Loucy (cell line): ENCODE measurements around the gene ERO1A.

ENCODE experiments used
- H2AFZ ChIP-seq: fragments of 200-600 bp; sonication (generic); 2 replicates; pipeline ENCODE4 v1.6.0; 2016; ENCODE audit warnings: antibody characterized with exemption, mild to moderate bottlenecking, low read length, moderate library complexity
- H3F3A ChIP-seq: fragments of 200-600 bp; 2 replicates; pipeline ENCODE4 v1.6.0; 2016; ENCODE audit warnings: antibody characterized with exemption, low read depth, mild to moderate bottlenecking
- H3K27me3 ChIP-seq: fragments of 200-600 bp; sonication (generic); 2 replicates; pipeline ENCODE4 v1.6.1; 2014; ENCODE audit warnings: low read length, mild to moderate bottlenecking; ENCODE audit not compliant: insufficient read depth, poor library complexity, severe bottlenecking
- H3K36me3 ChIP-seq: fragments of 200-600 bp; sonication (generic); 2 replicates; pipeline ENCODE4 v1.6.1; 2016; ENCODE audit warnings: low read length; ENCODE audit not compliant: insufficient read depth
- H3K4me1 ChIP-seq: fragments of 200-600 bp; sonication (generic); 2 replicates; pipeline ENCODE4 v1.5.1; 2014; ENCODE audit warnings: low read length, mild to moderate bottlenecking; ENCODE audit not compliant: insufficient read depth, poor library complexity, severe bottlenecking
- H3K4me2 ChIP-seq: fragments of 200-600 bp; sonication (generic); 2 replicates; pipeline ENCODE4 v1.6.0; 2014; ENCODE audit warnings: antibody characterized with exemption, low read length, low read depth, mild to moderate bottlenecking; ENCODE audit not compliant: poor library complexity, severe bottlenecking
- H3K4me3 ChIP-seq: fragments of 200-600 bp; sonication (generic); 2 replicates; pipeline ENCODE4 v1.5.1; 2014; ENCODE audit warnings: low read length, mild to moderate bottlenecking, mixed read lengths; ENCODE audit not compliant: poor library complexity, severe bottlenecking
- H3K79me2 ChIP-seq: fragments of 200-600 bp; sonication (generic); 2 replicates; pipeline ENCODE4 v1.6.1; 2014; ENCODE audit warnings: low read length; ENCODE audit not compliant: insufficient read depth
- H3K9ac ChIP-seq: fragments of 200-600 bp; sonication (generic); 2 replicates; pipeline ENCODE4 v1.6.0; 2014; ENCODE audit warnings: mild to moderate bottlenecking, low read depth, low read length, moderate library complexity; ENCODE audit not compliant: poor library complexity, severe bottlenecking
- H3K9me2 ChIP-seq: fragments of 200-600 bp; sonication (generic); replicated peaks from 2 replicates; pipeline ENCODE4 v1.6.1; 2016; ENCODE audit warnings: low read depth, low read length, mixed read lengths
- H3K9me3 ChIP-seq: fragments of 200-600 bp; sonication (generic); 2 replicates; pipeline ENCODE4 v1.6.1; 2014; ENCODE audit warnings: mild to moderate bottlenecking, antibody characterized with exemption, low read length, low read depth; ENCODE audit not compliant: insufficient read depth
- H4K20me1 ChIP-seq: fragments of 200-600 bp; sonication (generic); 2 replicates; pipeline ENCODE4 v1.6.0; 2014; ENCODE audit warnings: antibody characterized with exemption, low read length, mild to moderate bottlenecking; ENCODE audit not compliant: insufficient read depth, poor library complexity, severe bottlenecking
- CTCF ChIP-seq: fragments of 200-600 bp; sonication (generic); conservative IDR thresholded peaks from 2 replicates; pipeline ENCODE4 v1.5.1; 2014; ENCODE audit warnings: mild to moderate bottlenecking, antibody characterized with exemption, low read length
- EZH2phosphoT487 ChIP-seq: fragments of 200-600 bp; IDR thresholded peaks from 2 replicates; pipeline ENCODE4 v1.6.1; 2018; ENCODE audit warnings: antibody characterized with exemption, mild to moderate bottlenecking, moderate library complexity, borderline replicate concordance

The ERO1A gene

GRCh38 chr14:52660325-52660724, 35.0 kb downstream of the ERO1A start:
- Histone ChIP-seq H3K4me2 (no peak overlapping the region), H3K4me3 (no peak overlapping the region), H3K27me3 (no peaks in the 10 kb centered on the region), H3K9me3 (no peaks in the 10 kb centered on the region), H3K79me2 (0 out of 2 replicates have a peak, but pooled peaks cover 5% of the 10 kb centered on the region), H3K4me1 (no peaks in the 10 kb centered on the region), H2AFZ (no peak overlapping the region), H3K9me2 (no peaks in the 10 kb centered on the region), H3K9ac (no peak overlapping the region), H3F3A (no peaks in the 10 kb centered on the region), H4K20me1 (no peaks in the 10 kb centered on the region), H3K36me3 (peaks cover 77% of the 10 kb centered on the region)
- no peak for TF ChIP-seq EZH2phosphoT487
- TF ChIP-seq CTCF = no peak

- Histone ChIP-seq H3F3A (no peaks in the 10 kb centered on the region), H3K9me2 (no peaks in the 10 kb centered on the region), H3K4me1 (no peaks in the 10 kb centered on the region), H3K36me3 (peaks cover 83% of the 10 kb centered on the region), H3K9me3 (no peaks in the 10 kb centered on the region), H2AFZ (no peak overlapping the region), H3K27me3 (no peaks in the 10 kb centered on the region), H3K4me2 (no peak overlapping the region), H3K79me2 (0 out of 2 replicates have a peak, but pooled peaks cover 5% of the 10 kb centered on the region), H4K20me1 (no peaks in the 10 kb centered on the region), H3K9ac (no peak overlapping the region), H3K4me3 (no peak overlapping the region)
- TF ChIP-seq CTCF (no peak), EZH2phosphoT487 (no peak)
Measured at GRCh38 chr14:52656905-52657304, 38.5 kb downstream of the ERO1A start.

- Histone ChIP-seq H3K9me2 (no peaks in the 10 kb centered on the region), H3K4me3 (no peak overlapping the region)
Measured at GRCh38 chr14:52650774-52651173, 44.6 kb downstream of the ERO1A start.

More at GRCh38 chr14:52650774-52651173, 44.6 kb downstream of the ERO1A start:
- Histone ChIP-seq H3K36me3 (peaks cover 89% of the 10 kb centered on the region), H2AFZ (no peak overlapping the region), H3K4me1 (no peaks in the 10 kb centered on the region), H4K20me1 (no peaks in the 10 kb centered on the region), H3F3A (no peaks in the 10 kb centered on the region), H3K9me3 (no peaks in the 10 kb centered on the region), H3K4me2 (no peak overlapping the region), H3K27me3 (no peaks in the 10 kb centered on the region), H3K9ac (no peak overlapping the region), H3K79me2 (no peaks in the 10 kb centered on the region)
- TF ChIP-seq EZH2phosphoT487 = no peak
- no peak for TF ChIP-seq CTCF
